HG02798 (cell line): ENCODE measurements around the gene SEC11C.
"Not testable (repeated sequence)": the region's sequence is repeated elsewhere in the genome, so short reads cannot be mapped to it uniquely, and the experiment has no call there.

ENCODE experiments used
- ATAC-seq: cut with Tn5 transposase; IDR thresholded peaks from one replicate; pipeline ENCODE4 v1.9.1; 2021; ENCODE audit warnings: mild to moderate bottlenecking; ENCODE audit not compliant: unreplicated experiment, poor library complexity

The SEC11C gene

GRCh38 chr18:59139615-59140301 lies at the start of gene SEC11C:
Gene SEC11C, plus strand, starts transcription at chr18:59139884. Its CDS starts 65 bp downstream, at chr18:59139949.
- peak; percentile 83 for ATAC-seq

GRCh38 chr18:59090966-59091603 lies 48.6 kb upstream of the SEC11C start:
- no peak for ATAC-seq

DNA sequence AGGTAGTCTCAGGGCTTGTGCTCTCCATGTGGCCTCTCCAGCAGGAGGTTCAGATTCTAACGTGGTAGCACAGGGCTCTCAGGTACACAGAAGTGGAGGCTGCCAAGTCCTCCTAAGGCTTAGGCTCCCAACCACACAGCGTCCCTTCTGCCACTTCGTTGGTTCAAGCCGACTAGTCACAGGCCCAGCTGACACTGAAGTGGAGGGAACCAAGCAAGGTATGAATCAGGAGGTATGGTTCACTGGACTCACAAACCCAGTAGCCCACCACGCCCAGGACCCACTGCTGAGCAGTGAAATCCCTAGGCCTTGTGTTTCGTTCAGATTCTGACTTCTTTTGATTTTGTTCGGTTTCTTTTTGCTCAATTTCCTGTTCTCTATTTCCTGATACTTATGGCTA lies 46.0 kb upstream of the SEC11C start:
- no peak for ATAC-seq

GRCh38 chr18:59094569-59094968 lies 45.1 kb upstream of the SEC11C start:
- no peak for ATAC-seq

- ATAC-seq, result no peak
Measured at GRCh38 chr18:59096098-59096789, 43.4 kb upstream of the SEC11C start.

- no peak for ATAC-seq
Measured at GRCh38 chr18:59101830-59102414, 37.8 kb upstream of the SEC11C start.

DNA sequence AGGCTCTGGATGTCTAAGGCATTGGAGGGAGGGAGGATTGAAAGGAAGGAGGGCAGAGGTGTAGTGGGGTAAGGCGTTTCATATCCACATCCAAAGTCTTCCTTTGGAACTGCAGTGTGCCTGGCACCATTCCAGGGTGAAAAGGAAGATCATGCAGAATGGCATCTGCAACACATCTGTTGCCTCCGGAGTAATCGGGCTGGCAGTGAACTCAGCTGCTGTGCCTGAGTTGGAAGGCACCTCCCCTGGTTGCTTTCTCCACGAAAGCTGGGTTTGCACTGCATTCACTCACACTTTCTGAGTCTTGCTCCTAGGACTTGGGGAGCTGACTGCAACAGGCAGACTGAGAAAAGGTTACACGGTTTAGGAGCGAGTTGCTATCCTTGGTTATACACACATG lies 30.3 kb upstream of the SEC11C start:
- ATAC-seq, result no peak

DNA sequence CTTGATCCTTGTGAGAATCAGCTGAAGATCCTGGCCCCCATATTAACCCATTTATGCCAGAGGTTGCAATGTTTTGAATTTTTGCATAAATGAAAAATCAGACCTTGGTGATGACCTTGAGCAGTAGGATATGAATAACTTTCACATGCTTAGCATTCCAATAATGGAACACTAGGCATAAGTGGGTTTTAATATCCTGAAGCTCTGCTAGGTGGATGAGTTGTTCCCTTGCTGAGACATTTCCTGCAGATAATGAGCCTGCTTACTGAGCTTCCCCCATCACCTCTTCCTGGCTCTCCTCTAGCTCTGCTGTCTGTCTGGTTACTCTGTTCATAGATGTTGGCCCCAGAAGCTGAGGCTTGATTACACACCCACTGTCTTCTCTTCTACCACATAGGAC lies 25.5 kb upstream of the SEC11C start:
- no peak for ATAC-seq

DNA sequence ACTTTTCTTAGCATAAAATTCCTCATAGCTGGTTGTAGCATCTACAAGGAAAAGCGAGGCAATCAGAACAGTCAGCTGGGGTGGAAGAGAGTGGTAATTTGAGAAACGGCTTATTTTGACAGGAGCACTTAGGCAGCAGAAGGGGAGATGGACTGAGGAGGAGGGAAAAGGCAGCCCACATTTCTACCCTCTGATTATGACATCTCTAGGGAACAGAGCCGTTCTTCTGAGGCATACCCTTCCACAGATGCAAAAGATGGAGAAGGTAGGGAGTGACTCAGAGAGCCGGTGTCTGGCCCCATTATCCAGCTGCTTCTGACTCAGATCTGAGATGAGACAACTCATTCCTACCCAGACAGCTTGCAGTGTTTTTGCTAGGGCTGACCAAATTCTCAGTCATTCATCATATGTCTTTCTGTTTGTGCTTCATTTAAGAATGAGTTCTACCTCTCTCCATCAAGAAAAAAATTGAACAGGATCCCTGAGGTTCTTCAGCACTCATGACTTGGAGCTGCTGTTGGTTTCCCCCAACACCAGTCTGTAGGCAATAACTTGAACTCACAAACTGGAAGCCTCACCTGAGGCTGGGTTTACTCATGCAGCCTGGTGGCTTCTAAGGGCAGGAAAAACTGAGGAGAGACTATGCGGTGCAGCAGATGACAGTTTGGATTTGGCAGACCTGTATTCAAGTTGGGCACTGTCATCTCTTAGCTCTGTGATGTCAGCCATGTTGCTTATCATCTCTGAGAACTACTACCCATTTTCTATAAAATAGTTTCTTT lies 15.9 kb upstream of the SEC11C start:
- ATAC-seq, result peak; percentile 64

GRCh38 chr18:59124370-59124704 lies 15.3 kb upstream of the SEC11C start:
- no peak for ATAC-seq

- no peak for ATAC-seq
Measured at GRCh38 chr18:59127047-59127446, 12.6 kb upstream of the SEC11C start.

GRCh38 chr18:59129951-59130703 lies 9.6 kb upstream of the SEC11C start:
- no peak for ATAC-seq

DNA sequence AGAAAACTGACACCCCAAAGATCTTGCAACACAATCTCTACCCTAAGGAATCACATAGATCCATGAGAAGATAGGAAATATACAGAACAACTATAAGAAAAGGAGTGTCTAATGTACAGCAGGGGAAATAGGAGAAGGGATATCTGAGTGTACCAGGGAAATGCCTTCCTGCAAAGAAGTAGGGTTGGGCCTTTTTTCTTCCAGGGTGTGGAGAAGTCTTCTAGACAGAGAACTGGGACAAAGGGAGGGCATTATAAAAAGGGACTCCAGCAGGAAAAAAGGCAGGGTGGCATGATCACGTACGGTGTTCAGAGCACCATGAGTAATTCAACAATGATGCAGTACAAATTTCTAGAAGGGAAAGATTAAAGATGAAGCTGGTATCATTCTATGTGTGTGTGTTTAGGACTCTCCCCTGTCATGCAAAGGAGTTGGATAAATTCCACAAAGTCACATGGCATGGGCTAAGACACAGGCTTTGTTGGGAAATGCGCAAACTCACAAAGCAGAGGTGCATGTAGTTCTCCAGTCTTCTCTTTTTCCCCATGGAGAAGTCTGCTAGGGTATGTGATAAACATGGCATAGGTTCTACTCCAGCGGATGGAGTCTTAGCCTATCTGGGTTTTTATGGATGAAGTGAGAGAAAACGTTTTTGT lies 6.7 kb upstream of the SEC11C start:
- ATAC-seq, result no peak

GRCh38 chr18:59139291-59139614 lies 431 bp upstream of the SEC11C start:
- peak; percentile 73 for ATAC-seq

DNA sequence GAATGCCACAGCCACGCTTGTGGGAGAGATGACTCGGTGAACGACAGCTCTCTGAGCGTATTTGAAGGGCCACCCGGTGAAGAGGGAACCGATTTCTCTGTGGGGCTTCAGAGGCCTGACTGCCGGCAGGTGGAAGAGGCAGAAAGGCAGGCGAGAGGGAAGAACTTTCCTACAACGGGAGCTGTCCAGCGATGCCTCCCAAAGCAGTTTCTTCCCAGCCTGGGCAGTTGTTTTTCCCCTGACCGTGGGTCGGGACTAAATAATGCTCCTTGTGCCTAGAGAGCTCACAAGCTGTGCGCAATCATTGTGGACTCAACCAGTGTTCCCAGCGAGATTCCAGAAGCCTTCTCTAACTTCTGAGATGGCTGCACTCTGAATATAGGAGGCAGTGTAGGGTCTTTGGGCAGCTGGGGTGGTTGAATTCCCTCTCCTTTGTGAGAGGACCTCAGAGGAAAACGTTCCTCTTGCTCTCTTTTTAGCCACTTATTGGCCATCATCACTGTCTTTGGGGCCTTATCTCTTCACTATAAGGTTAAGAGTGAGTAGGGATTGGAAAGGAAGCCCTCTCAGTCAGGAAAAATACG lies 710 bp downstream of the SEC11C start:
- no peak for ATAC-seq

GRCh38 chr18:59141294-59142068 lies 1.8 kb downstream of the SEC11C start:
- no peak for ATAC-seq

DNA sequence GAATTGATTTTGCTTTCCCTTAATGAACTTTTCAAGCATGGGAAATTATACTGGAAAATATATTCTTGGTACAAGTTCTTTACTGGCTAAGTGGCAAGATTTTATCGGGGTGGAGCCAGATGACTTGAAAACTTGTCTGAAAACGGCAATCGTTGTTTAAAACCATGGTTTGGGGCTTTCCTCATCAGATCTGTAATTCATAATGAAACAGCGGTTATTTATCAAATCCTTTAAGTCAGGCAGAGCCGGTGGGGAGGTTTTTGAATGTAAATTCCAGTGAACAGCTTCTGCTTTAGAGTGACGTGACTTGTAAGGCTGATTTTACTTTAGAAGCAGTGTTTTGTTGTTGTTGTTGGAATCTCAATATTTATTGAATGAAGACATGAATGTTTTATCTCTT lies 2.6 kb downstream of the SEC11C start:
- no peak for ATAC-seq

GRCh38 chr18:59142800-59143416 lies 3.2 kb downstream of the SEC11C start:
- ATAC-seq, result not testable (repeated sequence)
